Hypothalamus (tissue), 51 donors: Measurements from ENCODE around the gene HTR3E.
"Not testable (repeated sequence)": the region's sequence is repeated elsewhere in the genome, so short reads cannot be mapped to it uniquely, and the experiment has no call there.

Experiments used
- DNase-seq, 51 donors: peaks; one replicate each; lab custom pipeline; 2025; lab: John Stamatoyannopoulos, UW

The HTR3E gene

DNA sequence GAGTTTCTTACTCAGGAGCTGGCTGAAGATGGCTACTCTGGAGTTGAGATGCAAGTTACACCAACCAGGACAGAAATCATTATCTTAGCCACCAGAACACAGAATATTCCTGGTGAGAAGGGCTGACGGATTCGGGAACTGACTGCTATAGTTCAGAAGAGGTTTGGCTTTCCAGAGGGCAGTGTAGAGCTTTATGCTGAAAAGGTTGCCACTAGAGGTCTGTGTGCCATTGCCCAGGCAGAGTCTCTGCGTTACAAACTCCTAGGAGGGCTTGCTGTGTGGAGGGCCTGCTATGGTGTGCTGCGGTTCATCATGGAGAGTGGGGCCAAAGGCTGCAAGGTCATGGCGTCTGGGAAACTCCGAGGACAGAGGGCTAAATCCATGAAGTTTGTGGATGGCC is 52.9 kb downstream of the HTR3E start:
- DNase-seq, result not testable (repeated sequence)

GRCh38 chr3:184154885-184155643 is 58.2 kb downstream of the HTR3E start, which contains the start of gene DVL3:
Gene DVL3 (plus strand): TSS chr3:184155377. CDS start chr3:184155636, 259 bp downstream.
- peak in 49 of 51 donors; percentile 4 to 78 (median 51) for DNase-seq

DNA sequence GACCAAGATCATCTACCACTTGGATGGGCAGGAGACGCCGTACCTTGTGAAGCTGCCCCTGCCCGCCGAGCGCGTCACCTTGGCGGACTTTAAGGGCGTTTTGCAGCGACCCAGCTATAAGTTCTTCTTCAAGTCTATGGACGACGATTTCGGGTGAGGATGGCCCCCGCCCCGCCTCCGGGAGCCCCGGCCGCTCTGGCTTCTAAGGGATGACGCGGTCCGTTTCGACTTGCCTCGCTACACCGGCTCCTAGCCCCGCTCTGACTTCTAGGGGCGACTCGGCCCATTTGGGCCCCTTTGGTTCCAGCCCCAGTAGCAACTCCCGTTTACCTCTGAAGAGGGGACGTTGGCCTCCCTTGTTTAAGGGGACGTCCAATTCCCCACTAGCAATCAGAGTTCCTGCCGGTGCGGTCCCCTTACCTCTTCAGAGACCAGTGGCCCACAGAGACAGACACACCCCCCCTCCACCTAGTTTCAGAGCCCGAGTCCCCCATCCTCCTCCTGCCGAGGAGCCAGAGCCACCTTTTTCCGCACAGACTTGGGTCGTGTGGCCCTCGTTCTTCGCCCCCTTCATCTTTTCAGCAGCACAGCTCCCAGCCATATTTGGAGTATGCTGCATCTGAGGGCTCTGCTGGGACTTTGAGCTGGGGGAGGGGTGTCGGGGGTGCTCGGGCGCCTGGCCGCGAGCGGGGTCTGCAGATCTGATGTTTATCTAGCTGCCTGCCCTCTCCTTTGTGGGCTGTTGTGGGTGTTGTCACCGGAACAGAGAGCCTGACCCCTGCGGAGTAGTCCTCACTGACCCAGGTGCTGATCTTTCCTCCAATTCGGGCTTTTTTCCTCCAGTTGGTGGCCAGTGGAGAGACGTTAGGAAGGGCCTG is 59.0 kb downstream of the HTR3E start:
- DNase-seq, result peak in 28 of 51 donors; percentile 16 to 76 (median 47)

GRCh38 chr3:184156522-184156955 is 59.7 kb downstream of the HTR3E start:
- DNase-seq, result peak in 42 of 51 donors; percentile 8 to 70 (median 43)
